Measurements from ENCODE around the gene RAD51D. TPM values are rescaled to one million over a fixed set of nuclear protein-coding genes. Genes with fewer than 3 reads are reported as not detected.
A peak's percentile ranks its signal among the peaks of the same experiment; 100 is the strongest.

RAD51D gene
- total and polyA plus RNA-seq, 10 of the 15 experiments (the other 5 are each of a cell fraction or from before 2014, with no cell fraction given), result 2.6 to 29.3 (median 13.5) TPM

- TF ChIP-seq, protein P1, sequence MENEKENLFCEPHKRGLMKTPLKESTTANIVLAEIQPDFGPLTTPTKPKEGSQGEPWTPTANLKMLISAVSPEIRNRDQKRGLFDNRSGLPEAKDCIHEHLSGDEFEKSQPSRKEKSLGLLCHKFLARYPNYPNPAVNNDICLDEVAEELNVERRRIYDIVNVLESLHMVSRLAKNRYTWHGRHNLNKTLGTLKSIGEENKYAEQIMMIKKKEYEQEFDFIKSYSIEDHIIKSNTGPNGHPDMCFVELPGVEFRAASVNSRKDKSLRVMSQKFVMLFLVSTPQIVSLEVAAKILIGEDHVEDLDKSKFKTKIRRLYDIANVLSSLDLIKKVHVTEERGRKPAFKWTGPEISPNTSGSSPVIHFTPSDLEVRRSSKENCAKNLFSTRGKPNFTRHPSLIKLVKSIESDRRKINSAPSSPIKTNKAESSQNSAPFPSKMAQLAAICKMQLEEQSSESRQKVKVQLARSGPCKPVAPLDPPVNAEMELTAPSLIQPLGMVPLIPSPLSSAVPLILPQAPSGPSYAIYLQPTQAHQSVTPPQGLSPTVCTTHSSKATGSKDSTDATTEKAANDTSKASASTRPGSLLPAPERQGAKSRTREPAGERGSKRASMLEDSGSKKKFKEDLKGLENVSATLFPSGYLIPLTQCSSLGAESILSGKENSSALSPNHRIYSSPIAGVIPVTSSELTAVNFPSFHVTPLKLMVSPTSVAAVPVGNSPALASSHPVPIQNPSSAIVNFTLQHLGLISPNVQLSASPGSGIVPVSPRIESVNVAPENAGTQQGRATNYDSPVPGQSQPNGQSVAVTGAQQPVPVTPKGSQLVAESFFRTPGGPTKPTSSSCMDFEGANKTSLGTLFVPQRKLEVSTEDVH (IDR thresholded peaks at IDR 0.05; ENCODE audit: low read depth, partially characterized antibody), result no peak
- TF ChIP-seq CBFB (IDR thresholded peaks at IDR 0.05; ENCODE audit: low read depth) (peak; percentile 80; the same call in 1 of the 2 replicates), SPI1 (IDR thresholded peaks at IDR 0.05; ENCODE audit: borderline replicate concordance, insufficient read depth, low read depth, low read length) (peak; percentile 17; the same call in 1 of the 2 replicates), ZNF207 (IDR thresholded peaks at IDR 0.05; ENCODE audit: borderline replicate concordance) (peak; percentile 56; the same call in 1 of the 2 replicates), HCFC1 (IDR thresholded peaks at IDR 0.05; ENCODE audit: low read length) (no peak; the same call in 1 of the 2 replicates), HDGF (IDR thresholded peaks at IDR 0.05) (no peak), POLR2AphosphoS2 (IDR thresholded peaks at IDR 0.05; ENCODE audit: low read depth, low read length) (no peak), MTA3 (IDR thresholded peaks at IDR 0.05; ENCODE audit: borderline replicate concordance, low read length) (peak; percentile 85), SP1 (IDR thresholded peaks at IDR 0.05; ENCODE audit: low read depth, low read length) (no peak), JUNB (IDR thresholded peaks at IDR 0.05) (peak; percentile 83), HSF1 (IDR thresholded peaks at IDR 0.05; ENCODE audit: low read depth, low read length) (no peak), CEBPZ (IDR thresholded peaks at IDR 0.05; ENCODE audit: low read depth, low read length) (no peak), ASH2L (IDR thresholded peaks at IDR 0.05; ENCODE audit: borderline replicate concordance, low read depth) (no peak), PAX8 (IDR thresholded peaks at IDR 0.05) (peak; percentile 77; the same call in 1 of the 2 replicates), EP300 (IDR thresholded peaks at IDR 0.05; ENCODE audit: borderline replicate concordance in 1 of 2, control insufficient read depth in 1 of 2, low read depth in 2 of 2, low read length in 2 of 2) (peak; percentile 80 to 86), JUND (IDR thresholded peaks at IDR 0.05; ENCODE audit: low read depth, low read length) (peak; percentile 84; the same call in 1 of the 2 replicates), PAX5 (IDR thresholded peaks at IDR 0.05; ENCODE audit: borderline replicate concordance, low read depth, low read length) (peak; percentile 94)
- TF ChIP-seq, protein P2, sequence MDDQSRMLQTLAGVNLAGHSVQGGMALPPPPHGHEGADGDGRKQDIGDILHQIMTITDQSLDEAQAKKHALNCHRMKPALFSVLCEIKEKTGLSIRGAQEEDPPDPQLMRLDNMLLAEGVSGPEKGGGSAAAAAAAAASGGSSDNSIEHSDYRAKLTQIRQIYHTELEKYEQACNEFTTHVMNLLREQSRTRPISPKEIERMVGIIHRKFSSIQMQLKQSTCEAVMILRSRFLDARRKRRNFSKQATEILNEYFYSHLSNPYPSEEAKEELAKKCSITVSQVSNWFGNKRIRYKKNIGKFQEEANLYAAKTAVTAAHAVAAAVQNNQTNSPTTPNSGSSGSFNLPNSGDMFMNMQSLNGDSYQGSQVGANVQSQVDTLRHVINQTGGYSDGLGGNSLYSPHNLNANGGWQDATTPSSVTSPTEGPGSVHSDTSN (IDR thresholded peaks at IDR 0.05; ENCODE audit: insufficient replicate concordance, low read depth, low read length), result no peak
- TF ChIP-seq, protein P3, sequence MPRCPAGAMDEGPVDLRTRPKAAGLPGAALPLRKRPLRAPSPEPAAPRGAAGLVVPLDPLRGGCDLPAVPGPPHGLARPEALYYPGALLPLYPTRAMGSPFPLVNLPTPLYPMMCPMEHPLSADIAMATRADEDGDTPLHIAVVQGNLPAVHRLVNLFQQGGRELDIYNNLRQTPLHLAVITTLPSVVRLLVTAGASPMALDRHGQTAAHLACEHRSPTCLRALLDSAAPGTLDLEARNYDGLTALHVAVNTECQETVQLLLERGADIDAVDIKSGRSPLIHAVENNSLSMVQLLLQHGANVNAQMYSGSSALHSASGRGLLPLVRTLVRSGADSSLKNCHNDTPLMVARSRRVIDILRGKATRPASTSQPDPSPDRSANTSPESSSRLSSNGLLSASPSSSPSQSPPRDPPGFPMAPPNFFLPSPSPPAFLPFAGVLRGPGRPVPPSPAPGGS (IDR thresholded peaks at IDR 0.05; ENCODE audit: borderline replicate concordance, insufficient read depth, low read depth, low read length, poor library complexity, severe bottlenecking), result peak; percentile 84
Measured at GRCh38 chr17:35063514-35064223, 56.0 kb downstream of the RAD51D start, which contains the start of gene RFFL (continued).
